Activated T-cell treated with anti-CD3 and anti-CD28 coated beads for 48 hours (primary cell): ENCODE data around the gene CPVL.

Experiments
- DNase-seq: peaks from one replicate; pipeline ENCODE4 v3.0.0-alpha.2; 2020; ENCODE audit warnings: low read depth

The CPVL gene

GRCh38 chr7:29156907-29157452 lies 10.6 kb upstream of the CPVL start:
- DNase-seq, result no peak

- no peak for DNase-seq
Observed at GRCh38 chr7:29154076-29154475, 7.7 kb upstream of the CPVL start.

DNA sequence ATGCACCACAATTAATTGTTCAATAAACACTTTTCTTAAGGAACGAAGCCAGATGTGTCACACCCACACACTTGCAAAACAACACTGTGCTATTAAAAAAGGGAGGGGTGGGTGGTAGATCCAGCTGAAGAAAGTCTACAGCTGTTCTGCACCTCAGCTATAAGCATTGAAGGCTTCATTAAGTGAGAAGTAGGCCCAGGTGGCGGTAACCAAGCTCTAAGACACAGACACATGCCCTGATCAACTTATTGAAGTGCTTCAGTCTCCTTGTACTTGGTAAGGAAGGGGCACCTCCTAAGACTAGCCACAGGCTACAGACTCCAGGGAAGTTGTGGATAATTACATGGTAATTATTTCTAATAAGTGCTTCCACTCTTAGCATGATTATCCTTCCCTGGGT lies 4.5 kb upstream of the CPVL start:
- no peak for DNase-seq

DNA sequence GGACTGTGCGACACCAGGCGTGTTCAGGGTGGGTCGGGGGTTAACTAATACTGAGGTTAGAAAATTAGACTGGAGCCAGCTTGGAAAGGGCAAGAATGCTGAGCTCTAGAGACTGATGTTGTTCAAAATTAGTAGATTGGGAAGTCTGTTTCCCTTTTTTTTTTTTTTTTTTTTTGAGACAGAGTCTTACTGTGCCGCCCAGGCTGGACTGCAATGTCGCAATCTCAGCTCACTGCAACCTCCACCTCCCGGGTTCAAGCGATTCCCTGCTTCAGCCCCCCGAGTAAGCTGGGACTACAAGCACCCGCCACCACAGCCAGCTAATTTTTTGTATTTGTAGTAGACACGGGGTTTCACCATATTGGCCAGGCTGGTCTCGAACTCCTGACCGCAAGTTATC lies 2.7 kb upstream of the CPVL start:
- DNase-seq, result no peak

GRCh38 chr7:29147821-29148220 lies 1.5 kb upstream of the CPVL start:
- no peak for DNase-seq

GRCh38 chr7:29146888-29147609 lies 712 bp upstream of the CPVL start:
- DNase-seq, result no peak

DNA sequence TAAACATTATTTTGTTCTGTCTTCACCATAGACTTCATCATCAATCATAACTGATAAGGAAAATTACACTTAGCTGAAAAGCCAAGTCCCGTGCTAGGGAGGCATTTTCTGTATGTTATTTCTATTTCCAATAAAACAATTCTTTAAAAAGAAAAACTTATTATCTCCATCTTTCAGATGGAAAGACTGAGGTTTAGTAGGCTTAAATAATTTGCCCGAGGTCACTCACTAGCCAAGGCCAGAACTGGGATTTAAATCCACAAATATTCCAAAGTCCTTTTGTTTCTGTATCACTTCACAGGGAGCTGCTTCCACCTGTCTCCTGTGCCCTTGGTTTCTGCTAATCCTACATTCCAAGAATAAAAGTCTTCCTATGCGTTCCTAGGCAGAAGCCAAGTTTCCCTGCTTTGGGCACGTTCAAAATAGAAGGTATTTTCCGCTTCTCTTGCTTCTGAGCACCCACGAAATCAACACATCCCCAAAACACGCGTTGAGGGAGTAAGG lies 732 bp downstream of the CPVL start:
- no peak for DNase-seq

GRCh38 chr7:29143751-29144150 lies 2.6 kb downstream of the CPVL start:
- no peak for DNase-seq

DNA sequence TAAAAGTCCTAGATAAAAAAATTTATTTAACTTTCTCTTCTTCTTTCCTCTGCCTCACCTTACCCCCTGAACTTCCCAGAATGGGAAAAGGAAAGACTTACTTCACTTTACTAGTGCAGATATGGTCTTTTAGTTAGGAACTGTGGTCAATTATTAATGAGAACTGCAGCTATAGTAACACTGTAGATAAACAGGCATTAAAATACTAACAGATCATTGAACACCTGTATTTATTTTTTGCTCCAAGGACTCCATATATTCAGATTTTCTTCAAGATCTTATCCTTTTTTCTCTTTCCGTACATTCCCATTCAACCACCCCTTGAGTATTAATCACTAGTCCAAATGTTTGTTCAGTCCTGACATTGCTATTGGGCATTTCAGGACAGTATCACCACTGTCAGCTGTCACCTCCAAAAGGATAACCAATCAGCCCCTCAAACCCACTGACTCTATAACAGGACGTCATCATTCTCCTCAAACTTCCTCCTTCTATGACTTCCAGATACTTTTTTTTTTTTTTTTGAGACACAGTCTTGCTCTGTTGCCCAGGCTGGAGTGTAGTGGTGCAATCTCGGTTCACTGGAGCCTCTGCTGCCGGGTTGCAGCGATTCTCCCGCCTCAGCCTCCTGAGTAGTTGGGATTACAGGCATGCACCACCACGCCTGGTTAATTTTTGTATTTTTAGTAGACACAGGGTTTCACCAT lies 4.2 kb downstream of the CPVL start:
- no peak for DNase-seq

GRCh38 chr7:29140873-29141468 lies 5.4 kb downstream of the CPVL start:
- DNase-seq, result no peak

DNA sequence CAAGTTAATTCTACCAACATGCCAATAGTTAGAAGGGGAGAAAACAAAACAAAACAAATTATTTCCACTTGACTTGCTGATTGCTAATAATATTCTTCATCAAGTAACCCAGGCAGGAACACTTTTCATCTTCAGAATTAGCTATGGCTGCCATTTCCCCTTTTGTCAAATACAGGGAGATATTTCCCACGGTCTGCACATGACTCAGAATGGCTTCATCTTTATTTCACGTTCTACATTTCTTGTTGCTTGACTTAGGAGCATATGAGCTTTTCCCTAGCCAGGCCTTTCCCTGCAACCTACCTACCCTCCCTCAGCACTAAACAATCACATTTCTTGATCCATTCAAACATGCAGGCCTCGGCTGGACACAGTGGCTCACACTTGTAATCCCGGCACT lies 6.5 kb downstream of the CPVL start:
- DNase-seq, result no peak

DNA sequence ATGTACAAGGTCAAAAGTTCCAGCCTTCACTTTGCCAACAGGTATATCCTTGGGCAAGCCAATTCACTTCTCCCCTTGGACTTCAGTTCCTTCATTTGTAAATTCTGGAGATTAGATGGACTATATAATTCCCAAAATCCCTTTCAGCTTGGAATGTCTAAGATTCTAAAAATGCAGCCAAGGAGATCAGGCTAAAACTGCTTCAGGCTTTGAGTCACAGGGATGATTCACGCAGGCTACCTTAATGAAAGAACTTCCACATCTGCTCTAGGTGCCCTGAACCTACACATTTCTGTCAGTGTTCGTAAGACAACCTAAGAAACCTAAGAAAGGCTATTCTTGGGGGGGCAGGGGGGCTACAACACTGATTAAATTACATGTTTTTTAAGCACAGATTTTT lies 7.1 kb downstream of the CPVL start:
- DNase-seq, result no peak

- DNase-seq, result no peak
Observed at GRCh38 chr7:29138588-29138987, 7.7 kb downstream of the CPVL start.

- DNase-seq, result no peak
Observed at GRCh38 chr7:29135846-29136245, 10.5 kb downstream of the CPVL start.

DNA sequence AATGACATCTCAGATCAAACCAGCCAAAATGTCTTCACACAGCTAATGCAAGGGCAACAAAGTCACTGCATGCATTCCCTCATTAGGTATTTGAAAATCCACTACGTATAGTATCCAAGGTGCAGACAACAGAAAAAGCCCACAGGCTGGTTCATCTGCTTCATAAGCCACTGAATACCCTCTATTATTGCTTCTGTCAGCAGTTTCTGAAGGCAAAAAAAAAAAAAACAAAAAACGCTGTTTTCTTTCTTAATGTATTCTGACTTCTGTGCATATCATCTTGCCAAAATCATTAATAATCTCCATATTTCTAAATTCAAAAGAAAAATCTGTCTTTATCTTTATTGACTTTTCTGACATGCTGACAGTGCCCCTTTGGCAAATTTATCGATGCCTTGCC lies 13.4 kb downstream of the CPVL start:
- no peak for DNase-seq

- DNase-seq, result no peak
Observed at GRCh38 chr7:29131678-29132077, 14.7 kb downstream of the CPVL start.

DNA sequence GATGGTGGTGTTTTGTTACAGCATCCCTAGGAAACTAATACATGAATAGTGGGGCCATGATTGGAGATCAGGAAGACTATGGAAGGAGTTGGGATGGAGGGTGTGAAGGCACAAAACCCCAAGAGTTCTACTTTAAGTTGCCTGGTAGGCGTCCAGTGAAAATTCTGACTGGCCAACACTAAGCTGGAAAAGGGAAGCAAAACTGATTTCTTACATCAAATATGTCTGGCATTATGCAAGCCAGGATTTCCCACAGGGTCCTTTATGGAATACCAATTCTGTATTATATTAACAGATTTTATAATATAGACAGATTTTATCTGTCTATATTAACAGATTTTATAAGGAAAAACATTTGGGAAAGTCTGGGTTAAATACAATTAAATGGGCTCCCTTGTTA lies 16.2 kb downstream of the CPVL start:
- no peak for DNase-seq

DNA sequence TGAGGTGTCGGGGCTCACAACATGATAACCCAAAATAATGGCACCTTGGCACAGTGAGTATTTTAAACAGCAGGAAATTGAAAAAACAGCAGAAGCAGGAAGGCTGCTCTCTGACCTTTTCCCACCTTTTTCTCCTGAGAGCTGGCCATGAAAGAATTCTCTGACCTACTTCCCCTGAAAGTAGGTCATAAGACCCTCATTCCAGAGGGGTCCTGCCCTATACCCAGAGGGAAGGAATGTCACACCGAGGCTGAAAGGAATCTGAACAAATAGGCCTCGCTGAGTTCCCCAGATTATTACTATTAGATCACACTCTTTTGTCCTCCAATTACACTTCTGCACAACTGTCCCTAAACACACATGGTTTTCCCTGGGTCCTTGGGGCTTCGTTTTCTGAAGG lies 18.8 kb downstream of the CPVL start:
- no peak for DNase-seq

DNA sequence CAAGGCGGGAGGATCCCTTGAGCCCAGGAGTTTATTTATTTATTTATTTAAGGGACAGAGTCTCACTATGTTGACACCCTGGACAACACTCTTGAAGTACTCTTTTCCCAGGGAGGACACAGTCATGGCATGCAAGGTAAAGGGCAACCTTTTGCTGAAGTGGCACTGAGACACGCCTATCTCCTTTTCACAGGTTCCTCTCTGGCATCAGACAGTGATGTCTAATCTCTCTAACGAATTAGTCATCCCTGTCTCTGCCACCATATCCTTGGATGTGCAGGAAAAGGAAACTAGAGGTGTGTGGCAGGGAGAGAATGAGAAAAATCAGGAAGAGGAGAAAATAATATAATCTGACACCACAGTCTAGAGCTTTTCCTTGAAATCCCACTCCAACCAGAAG lies 19.5 kb downstream of the CPVL start:
- no peak for DNase-seq

- no peak for DNase-seq
Observed at GRCh38 chr7:29123626-29124190, 22.6 kb downstream of the CPVL start.

GRCh38 chr7:29122759-29123158 lies 23.6 kb downstream of the CPVL start:
- no peak for DNase-seq

DNA sequence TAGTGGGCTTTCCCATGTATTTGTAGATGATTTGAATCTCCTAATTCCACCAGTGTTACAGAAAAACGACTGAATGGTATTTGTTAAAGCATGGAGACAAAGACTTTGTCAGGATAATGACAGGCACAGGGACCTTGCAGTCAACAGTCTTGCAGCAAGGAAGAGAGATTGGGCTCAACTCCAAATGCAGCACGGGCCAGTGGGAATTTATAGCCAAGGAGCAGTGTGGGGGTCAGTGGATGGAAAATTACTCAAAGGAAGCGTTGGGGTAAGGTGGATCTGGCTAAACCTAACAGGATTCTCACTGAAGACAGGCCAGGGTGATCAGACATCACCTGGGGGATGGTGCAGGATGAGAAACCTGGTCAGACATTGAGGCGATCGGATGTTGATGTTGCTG lies 24.3 kb downstream of the CPVL start:
- DNase-seq, result no peak

GRCh38 chr7:29120955-29121354 lies 25.4 kb downstream of the CPVL start:
- no peak for DNase-seq
